GM19023 (cell line): ENCODE data around the gene SLC30A2.

Experiments used
- ATAC-seq: cut with Tn5 transposase; IDR thresholded peaks from one replicate; pipeline ENCODE4 v1.9.1; 2021; ENCODE audit warnings: mild to moderate bottlenecking, moderate library complexity; ENCODE audit not compliant: unreplicated experiment

The SLC30A2 gene

DNA sequence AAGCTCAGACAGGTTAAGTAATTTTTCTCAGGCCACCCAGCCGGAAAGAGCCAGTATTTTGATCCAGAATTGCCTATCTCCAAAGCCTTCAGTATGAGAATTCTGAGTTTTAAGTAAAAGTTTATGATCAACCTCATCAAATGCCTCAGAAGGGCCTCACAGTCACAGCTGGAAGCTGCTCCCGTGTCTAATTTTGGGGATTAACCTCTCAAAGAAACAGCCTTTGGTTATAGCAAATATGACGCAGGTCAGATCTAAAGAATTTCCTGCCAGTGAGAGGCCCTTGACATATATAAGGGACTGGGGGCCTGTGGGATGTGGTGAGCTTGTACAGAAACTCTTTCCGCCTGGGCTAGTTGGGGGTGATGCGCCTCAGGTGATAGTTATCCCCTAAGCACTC is 22.1 kb downstream of the SLC30A2 start:
- ATAC-seq = no peak

DNA sequence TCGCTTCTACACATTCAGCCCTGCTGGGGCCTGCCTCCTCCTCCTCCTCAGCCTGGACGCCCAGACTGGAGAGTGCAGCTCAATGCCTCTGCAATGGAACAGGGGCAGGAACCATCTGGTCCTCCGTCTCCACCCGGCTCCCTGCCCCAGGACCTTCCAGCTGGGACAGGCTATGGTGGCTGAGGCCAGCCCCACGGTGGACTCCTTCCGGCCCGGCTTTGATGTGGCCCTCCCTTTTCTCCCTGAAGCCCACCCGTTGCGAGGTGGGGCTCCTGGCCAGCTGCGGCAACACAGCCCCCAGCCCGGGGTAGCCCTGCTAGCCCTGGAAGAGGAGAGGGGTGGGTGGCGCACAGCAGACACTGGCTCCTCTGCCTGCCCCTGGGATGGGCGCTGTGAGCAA is 22.9 kb downstream of the SLC30A2 start:
- no peak for ATAC-seq

DNA sequence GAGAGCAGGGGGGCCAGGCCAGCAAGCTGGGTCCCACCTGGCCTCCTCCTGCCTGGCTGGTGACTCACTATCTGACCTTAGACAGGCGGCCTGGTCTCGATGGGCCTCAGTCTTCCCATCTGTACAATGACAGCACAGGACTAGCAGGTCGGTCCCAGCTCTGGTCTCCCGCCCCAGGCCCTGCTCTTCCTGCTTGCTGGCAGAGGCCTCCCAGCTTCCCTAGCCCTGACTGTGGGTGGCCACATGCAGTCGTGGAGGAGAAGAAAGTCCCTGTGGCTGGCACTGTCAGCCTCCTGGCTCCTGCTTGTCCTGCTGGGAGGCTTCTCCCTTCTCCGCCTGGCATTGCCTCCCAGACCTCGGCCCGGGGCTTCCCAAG is 23.5 kb downstream of the SLC30A2 start:
- no peak for ATAC-seq

DNA sequence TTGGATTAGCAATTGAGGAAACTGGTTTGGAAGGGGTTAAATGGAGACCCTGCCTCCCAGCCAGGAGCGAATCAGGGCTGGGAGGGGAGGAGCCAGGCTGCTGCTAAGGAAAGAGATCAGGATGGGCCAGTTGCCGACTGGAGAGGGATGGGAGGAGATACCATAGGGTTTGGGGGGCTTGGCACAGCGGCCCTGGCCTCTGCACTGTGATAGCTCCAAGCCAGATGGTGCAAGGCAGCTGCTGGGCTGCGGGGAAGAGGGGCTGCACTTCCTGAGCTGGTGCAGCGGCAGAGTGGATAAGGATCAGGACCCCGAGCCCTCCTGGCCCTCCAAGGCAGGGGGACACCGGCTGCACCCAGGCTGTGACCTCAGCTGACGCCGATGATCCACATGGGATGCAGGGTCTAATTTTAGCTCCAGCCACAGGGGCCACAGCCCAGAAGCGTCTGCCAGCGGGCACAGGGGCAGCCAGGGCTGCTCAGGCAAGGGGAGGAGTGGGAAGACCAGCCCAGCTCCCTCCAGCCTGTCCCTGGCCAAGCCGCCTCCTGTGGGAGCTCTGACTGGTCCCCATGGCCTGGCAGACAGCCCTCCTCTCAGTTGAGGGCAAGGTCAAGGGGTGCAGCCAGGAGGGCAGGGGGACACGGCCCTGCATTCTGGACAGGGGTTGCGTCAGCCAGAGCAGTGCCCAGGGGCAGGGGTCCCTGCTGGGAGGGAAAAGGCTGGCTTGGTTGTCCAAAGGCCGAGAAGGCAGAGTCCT is 24.1 kb downstream of the SLC30A2 start, which contains the start of gene EXTL1:
TSS of gene EXTL1 (plus strand) at position 129 of the 757 bp plus-strand sequence. CDS start 872 bp downstream, outside the sequence.
- no peak for ATAC-seq

DNA sequence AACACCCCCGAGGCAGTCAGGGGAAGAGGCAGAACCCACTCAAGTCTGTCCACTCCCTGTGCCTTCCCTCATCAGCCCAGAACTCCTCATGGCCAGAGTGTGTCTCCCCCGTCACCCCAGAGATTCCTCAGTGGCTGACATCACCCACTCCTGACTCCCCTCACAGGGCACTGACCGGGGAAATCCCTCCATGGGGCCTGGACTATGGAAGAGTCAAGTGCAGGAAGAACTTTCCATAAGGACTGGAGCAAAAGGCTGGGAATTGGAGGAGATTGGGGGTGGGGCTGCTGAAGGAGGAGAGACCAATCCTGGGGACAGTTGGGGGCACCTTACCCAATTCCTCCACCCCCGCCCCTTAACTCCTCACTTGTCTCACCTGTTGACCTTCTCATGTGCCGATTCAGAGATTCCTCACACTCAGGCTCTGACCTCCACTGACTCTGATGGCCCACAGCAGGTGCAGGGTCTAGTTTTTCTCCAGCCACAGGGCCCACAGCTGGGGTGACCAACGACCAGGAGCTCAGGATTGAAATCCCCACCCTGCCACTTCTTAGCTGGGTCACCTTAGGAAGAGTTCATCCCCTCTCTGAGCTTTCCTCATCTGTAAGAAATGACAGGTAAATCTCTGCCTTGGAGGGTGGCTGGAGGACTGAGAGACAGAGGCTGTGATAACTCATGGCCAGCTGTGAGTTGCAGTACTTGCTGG is 24.8 kb downstream of the SLC30A2 start:
- no peak for ATAC-seq

DNA sequence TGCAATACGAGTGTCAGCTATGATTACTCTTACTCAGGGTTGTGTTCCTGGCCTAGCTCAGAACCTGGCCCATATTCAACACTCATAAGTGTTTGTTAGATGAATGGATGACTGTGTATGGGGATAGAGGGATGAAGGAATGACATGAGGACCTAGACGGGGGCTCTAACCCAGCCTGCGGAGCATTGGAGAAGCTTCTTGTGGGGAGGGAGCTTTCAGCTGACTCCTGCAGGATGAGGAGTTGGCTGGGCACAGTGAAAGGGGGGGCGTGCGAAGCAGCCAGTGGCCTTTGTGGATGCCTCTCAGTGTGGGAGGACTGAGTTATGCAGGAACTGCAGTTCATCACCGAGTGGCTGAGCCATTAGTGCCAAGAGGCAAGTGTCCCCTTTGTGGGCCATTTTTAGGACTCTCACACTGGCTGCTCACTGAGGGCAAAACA is 25.6 kb downstream of the SLC30A2 start:
- ATAC-seq = no peak

DNA sequence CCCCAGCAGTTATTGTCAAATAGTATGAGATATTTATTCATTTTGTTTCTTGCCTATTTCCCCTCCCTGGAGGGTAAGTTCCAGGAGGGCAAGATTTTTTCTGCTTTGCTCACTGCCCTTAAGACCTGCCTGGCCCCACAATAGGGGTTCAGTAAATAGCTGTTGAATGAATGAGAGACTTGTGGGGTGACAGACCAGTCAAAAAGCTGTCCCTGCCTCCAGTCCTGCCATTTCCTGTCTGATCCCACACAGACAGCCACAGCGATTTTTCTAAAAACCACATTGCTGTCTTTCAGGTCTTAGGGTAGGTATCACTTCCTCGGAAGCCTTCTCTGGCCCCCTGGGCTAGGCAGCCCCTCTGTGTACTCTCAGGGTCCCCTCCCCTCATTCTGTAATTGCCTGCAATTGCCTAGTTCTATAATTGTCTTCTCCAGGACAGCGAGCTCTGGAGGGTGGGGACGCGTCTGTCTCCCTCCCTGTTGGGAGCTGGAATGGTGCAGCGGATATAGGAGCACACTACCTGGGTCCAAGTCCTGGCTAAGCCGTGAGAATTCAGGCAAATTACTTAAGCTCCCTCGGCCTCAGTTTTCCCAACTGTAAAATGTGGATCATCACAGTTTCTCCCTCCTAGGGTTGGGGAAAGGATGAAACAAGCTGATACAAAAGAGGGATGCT is 26.1 kb downstream of the SLC30A2 start:
- no peak for ATAC-seq

DNA sequence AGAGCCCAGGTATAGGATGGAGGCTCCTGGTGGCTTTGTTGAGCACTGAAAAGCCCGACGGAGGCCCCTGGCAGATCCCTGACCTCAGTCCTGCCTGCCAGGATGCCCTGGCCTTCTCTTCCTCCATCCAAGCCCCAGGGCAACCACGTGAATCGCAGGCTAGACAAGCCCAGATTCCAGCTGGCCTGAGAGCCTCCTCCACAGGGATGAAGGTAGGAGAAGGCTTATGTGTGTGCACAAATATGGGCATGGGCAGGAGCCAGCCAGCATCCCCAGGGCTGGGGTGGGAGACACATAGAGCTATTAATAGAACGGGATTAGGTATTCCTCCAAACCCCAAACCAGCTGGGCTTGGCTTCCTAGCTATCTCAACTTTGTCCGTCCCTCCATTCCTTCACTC is 28.3 kb downstream of the SLC30A2 start:
- no peak for ATAC-seq

DNA sequence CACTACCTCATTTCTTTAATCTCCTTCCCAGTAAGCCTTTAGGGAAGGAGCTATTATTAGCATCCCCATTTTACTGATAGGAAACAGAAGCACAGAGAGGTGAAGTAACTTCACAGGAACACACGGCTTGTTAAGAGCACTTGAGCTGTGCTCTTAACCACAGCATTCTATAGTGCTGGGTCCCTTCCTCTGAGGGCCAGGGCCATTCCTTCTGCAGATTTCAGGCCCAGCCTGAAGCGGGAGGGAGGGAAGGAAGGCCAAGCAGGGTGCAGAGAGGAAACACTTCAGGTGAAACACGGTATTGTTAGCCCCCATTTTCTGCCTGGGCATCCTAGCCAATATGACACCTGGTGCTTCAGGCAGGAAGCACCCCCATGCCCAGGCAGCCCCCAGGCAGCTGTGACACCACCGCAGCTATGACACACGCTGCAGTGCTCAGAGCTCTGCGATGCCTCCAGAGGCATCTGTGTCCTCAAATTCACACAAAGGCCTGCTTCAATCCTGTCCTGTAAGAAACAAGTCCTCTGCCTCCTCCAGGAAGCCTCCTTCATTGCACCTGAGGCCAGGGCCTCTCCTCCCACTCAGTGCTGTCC is 28.9 kb downstream of the SLC30A2 start:
- no peak for ATAC-seq

DNA sequence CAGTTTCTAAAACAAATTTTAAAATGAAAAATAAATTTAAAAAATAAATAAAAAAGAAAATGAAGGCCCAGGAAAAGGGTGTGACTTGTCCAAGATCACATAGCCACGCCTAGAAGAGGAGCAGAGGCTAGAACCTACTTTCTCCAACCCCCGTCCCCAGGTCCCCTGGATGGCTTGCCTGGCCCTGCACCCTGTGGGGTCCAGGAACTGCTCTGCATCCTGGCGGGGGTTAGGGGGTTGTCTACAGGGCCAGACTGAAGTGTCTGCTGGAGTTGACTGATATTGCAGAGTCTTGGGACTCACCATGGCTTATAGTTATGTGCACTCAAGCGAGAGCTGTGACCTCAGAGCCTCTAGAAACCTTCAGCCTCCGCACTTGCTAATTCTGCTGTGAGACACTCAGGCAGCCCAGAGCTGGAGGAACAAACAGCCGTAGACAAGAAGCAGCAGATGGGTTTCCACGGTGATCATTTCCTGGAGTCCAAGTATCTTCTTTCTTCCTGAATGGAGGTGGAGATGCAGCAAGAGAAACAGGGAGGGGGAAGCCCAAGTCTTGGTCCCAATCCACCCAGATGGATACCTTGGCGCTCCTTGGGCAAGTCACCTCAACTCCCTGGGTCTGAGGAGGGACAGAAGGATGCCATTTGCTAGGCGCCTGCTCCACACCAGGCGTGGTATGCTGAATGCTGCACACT is 29.5 kb downstream of the SLC30A2 start:
- no peak for ATAC-seq

DNA sequence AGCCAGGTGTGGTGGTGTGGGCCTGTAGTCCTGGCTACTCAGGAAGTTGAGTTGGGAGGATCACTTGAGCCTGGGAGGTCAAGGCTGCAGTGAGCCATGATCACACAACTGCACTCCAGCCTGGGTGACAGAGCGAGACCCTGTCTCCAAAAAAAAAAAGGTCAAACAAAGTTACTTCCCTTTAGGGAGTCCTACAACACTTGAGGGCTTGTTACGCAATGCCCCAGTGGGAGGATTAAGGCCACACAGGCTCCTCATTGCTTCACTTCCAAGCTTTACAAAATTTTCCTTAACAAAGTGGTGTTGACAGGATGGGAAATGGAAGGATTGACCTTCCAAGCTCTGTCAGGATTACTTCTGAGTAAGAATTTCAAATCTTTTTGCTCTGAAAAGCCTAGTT is 30.6 kb downstream of the SLC30A2 start:
- no peak for ATAC-seq

DNA sequence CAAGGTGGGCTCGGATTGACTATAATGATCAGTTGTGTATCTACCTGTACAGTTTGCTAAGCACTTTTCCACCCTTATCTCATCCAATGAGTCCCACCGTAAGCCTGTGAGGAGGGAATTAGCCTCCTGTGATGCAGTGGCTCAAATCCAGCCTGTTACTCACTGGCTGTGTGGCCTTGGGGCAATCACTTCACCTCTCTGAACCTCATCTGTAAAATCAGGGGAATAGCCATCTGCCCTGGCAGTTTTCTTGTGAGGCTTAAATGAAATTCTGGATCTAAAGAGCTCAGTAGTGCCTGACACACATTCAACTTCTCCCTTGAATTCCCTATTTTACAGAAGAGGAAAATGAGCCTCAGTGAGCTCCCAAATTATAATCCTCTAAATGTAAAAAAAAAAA is 31.7 kb downstream of the SLC30A2 start:
- no peak for ATAC-seq

DNA sequence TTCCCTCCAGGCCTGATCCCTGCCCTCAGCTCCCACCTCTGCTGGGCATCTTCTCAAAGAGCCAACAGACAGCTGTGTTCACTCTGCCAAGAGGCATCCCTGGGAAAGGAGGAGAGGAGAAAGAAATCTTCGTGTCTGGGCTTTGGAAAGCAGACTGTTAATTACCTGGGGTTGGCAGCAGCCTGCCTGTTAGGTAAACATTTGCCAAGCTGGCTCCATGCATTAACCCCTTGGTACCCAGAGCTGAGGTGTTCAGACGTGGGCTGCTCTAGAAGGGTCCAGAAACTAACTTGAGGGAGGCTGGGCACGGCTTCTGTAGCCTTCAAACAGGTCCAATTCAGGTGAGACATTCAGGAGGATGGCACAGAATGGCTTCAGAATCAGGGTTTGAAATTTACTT is 33.1 kb downstream of the SLC30A2 start:
- no peak for ATAC-seq

DNA sequence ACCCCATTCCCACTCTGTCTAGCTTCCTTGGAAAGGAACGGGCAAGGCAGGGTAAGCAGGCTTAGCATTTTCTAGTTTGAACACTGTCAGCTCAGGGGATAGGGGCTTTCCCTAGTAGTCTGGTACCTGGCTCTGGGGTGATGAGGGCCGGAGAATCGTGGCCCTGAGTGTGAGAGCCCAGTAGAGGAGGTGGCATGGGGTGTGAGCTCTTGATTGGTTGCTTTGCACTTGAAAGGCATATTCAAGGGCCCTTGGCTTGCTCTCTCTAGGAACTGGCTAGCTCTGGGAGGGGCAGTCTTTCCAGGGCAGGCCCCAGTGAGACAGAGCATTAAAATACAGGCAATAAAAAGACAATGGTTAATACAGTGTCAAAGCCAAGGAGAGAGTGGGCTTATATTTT is 35.1 kb downstream of the SLC30A2 start:
- no peak for ATAC-seq

DNA sequence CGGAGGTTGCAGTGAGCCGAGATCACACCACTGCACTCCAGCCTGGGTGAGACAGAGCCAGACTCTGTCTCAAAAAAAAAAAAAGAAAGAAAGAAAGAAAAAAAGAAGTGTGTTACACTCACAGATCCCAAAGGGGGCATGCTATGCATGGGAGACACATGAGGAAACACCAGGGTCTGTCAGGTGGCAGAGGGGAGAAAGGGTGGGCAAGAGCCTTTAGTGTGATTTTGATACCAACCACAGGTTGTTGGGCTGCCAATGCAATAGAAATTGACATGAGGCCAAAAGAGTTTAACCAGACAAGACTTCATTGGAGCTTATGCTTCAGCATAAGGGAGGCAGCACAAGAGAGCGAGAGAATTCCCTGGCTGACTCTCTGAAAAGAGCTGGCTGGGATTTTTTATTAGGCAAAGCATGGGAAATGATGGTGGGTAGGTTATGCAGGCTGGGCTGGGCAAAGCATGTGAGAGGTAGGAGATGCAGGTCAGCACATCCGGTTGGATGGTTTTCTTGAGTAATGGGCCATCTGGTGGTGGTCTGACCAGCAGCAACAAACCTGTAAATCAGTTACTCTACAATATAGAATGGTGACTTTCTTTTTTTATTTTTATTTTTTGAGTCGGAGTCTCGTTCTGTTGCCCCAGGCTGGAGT is 36.0 kb downstream of the SLC30A2 start:
- ATAC-seq = no peak

DNA sequence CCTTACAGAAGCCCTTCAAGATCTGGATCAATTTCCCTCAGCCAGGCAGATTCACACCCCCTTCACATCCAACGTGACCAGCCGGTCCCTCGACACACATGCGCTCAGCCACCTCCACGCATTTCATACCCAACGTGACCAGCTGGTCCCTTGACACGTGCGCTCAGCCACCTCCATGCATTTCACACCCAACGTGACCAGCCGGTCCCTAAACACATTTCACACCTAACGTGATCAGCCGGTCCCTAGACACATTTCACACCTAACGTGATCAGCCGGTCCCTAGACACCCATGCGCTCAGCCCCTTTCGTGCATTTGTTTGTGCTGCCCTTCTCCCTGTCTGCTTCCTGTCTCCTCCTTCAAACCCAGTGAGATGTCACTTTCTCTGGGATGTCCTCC is 39.2 kb downstream of the SLC30A2 start:
- no peak for ATAC-seq

DNA sequence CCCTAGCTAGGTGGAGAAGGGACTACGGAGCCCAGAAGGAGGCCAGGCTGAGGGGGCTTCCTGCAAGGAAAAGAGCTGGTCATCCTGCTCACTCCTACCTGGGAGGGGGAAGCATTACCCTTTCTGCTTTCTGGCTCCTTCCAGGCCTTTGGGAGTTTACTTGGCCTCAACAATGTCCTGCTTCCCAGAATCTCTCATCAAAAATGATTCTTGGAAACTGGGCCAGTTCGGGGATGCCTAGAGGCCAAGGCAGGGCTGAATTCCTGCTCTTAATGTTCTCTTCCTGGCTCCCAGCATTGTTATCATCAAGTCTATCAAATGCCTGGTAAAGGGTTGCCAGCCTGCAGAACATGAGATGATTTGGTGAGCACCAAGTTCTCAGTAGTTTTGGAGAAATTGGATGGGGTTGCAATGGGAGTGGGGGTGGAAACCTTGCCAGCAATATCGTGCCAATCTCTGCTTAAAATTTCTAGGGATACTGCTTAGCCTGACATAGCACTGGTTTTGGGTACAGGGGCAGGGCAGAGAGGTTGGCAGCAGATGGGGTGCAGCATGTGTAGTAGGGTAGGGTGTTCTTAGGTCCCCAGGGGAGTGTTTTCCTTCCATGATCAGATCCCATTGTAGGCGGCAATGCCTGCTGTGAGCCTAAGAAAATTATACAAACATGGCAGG is 40.3 kb downstream of the SLC30A2 start:
- no peak for ATAC-seq

DNA sequence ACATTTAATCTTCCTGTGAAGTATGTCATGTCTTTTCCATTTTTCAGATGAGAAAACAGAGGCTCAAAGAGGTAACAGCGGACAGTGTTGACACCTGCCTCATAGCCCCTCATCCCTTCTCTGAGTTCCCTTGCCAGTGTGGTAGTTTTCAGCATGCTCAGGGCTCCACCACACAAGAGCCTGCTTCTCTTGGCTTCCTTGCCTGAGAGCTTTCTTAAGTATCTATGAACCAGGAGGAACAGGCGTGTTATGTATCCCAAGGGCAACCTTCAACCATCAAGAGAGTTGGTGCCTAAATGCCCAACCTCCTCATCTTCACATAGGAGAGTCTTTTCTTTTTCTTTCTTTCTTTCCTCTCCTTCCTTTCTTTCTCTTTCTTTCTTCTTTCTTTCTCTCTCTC is 42.2 kb downstream of the SLC30A2 start:
- no peak for ATAC-seq

DNA sequence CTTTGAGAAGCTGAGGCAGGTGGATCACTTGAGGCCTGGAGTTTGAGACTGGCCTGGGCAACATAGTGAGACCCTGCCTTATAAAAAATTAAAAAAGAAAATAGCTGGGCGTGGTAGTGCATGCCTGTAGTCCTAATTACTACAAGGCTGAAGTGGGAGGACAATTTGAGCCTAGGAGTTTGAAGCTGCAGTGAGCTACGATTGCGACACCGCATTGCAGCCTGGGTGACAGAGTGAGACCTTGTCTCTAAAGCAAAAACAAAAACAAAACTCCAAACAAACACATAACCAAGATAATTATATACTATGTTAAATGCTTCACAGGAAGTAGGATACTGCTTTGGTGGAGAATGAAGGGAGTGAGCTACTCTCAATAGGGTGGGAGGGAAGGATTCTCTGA is 42.7 kb downstream of the SLC30A2 start:
- no peak for ATAC-seq
